G401.6 (cell line): ENCODE measurements around the gene PCDHGC5.

Experiments
- FAIRE-seq: peaks from 2 replicates; lab custom pipeline; 2012; peaks lifted over from hg19 to GRCh38; lab: Jason Lieb, UNC

PCDHGC5 gene

GRCh38 chr5:141513627-141514329, 24.9 kb downstream of the PCDHGC5 start:
- FAIRE-seq, result no peak

GRCh38 chr5:141514330-141515133, 25.7 kb downstream of the PCDHGC5 start:
- FAIRE-seq, result no peak

GRCh38 chr5:141515141-141515540, 26.3 kb downstream of the PCDHGC5 start:
- no peak for FAIRE-seq

DNA sequence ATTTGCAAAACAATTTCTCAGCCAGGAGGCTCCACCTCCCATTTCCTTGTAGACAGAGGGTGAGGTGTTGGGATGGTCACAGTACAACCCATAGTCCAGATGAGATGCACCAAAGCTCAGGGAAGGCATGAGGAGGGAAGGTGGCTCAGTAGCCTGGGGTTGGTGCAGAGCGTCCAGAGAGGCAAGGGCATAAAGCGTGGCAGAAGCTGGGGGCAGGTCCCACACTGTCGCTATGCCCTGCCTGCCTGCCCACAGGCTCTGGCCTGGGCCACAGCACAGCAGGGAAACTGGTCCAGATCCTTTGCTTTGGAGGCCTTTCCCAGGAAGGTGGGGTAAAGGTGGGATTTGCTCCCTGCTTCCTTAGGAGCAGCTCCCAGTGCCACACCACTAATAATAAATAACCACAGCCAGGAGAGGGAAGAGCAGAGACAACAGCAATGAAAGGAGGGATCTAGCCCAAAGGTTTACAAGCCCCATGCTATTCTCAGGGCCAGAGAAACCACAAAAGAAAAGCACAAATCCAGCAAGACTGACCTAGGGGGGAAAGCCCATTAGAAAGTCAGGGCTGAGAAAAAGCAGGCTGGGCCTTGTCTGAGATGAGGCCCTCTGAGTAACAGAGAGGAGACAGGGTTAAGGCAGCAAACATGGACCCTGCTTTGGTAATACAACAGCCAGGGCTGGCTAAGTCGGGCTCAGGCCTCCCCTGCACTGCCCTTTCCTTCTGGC, 27.2 kb downstream of the PCDHGC5 start:
- no peak for FAIRE-seq

DNA sequence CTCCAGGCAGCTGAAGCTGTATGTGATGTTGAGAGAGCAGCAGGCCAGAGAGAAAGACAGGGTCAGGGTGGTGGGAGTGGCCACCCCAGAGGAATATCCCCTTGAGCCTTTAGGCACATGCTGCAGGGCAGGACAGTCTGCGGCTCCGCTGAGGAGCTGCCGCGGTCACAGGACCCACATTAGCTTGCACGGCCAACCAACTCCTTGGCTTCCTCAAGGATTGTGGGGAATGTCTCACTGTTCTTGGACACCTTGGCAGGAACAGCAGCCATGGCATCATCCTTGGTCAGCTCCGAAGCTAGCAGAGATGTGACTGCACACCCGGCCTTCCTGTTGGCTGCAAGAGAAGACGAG, 27.8 kb downstream of the PCDHGC5 start:
- no peak for FAIRE-seq

GRCh38 chr5:141517312-141517711, 28.4 kb downstream of the PCDHGC5 start:
- FAIRE-seq, result no peak

- no peak for FAIRE-seq
These were observed 29.2 kb downstream of the PCDHGC5 start for GRCh38 chr5:141517880-141518617.

DNA sequence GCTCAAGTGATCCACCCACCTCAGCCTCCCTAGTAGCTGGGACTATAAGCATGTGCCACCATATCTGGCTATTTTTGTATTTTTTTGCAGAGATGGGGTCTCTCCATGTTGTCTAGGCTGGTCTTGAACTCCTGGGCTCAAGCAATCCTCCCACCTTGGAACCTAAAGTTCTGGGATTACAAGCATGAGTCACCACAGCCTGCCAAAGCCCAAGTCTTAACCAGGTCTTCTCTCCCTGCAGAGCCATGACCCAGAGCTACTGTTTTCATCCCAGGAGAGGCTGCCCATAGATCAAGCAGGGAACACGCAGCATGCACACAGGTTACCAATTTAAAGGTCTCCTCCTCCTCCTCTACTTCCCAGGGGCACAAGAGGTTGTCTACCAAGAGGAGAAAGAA, 29.7 kb downstream of the PCDHGC5 start:
- FAIRE-seq, result no peak

DNA sequence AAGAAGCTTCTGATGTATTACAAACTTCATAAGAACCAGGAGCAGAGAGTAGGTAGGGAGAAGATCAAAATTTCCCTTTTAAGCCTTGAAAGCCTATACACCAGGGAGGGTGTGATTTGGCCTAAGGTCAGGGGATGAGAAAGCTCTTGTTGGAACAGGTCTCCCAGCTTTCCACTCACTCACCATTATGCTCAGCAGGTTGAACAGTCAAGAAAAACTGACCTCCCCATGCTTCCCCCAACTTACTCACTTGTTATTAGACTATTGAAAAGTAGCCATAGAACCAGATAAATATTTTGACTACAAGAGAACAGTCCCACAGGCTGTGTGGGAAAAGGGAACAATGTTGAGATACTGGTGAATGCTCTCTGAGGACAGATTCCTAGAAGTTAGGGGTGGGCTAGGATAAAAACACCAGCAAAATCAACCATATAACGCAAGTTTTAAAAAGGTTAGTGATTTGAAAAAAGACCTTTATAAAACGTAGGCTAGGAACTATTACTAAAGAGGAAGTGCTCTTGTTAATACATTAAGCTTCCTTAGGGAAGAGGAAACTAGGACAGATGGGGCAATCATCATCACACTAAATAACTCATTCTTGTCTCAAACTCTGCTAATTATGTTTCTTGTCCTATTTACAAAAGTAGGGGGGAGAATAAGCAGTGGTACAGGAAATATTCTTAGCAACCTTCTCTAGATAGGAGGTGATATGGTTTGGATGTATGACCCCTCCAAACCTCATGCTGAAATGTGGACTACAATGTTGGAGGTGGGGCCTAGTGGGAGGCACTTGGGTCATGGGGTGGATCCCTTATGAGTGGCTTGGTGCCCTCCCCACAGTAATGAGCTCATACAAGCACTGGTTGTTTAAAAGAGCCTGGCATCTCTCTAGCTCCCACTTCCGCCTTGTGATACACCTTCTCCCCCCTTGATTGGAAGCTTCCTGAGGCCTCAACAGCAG, 31.0 kb downstream of the PCDHGC5 start:
- FAIRE-seq, result no peak

DNA sequence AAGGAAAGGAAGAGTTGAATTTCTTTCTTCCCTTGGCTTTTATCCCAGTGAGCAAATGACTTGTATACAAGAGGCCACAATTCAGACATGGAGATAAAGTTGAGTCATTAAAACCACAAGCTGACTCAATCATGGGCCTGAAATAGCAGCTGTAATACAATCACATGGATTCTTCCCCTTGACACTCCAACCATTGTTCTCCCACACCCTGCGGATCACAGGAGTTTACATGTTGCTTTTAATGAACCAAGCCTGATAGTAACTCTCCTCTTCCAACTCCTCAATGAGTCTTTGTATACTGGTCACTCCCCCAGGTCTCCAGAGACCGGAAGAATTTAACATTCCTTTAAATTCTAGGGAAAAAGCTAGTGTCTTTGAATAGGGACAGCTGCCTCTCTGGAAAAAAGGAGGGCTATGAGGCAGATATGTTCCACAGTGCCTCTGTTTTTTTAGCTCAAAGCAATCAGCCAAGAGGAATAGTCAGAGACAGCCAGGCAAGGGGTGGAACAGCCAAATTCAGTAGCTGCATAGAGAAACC, 32.4 kb downstream of the PCDHGC5 start:
- no peak for FAIRE-seq

GRCh38 chr5:141522301-141522700, 33.4 kb downstream of the PCDHGC5 start:
- FAIRE-seq, result no peak

DNA sequence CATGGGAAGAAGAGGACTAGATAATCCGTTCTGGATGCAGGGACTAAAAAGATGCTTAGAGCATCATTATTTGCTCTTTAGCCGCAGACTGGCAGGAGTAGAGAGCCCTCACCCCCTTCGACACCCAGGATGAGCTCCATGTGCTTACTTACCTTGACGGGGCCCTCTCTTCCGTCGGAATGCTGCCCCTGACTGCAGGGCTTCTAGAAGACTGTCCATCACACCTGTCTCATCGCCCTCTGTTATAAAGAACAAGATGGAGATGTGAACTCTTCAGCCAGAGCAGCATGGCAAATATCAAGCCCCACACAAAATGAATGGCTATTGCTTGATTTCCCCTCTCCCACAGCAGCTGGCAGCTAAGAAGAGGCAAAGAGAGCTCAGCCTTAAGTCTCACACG, 35.1 kb downstream of the PCDHGC5 start:
- FAIRE-seq, result no peak

- peak; percentile 97 for FAIRE-seq
These were observed 36.0 kb downstream of the PCDHGC5 start for GRCh38 chr5:141524604-141525597.

GRCh38 chr5:141525653-141526052, 36.8 kb downstream of the PCDHGC5 start:
- no peak for FAIRE-seq

DNA sequence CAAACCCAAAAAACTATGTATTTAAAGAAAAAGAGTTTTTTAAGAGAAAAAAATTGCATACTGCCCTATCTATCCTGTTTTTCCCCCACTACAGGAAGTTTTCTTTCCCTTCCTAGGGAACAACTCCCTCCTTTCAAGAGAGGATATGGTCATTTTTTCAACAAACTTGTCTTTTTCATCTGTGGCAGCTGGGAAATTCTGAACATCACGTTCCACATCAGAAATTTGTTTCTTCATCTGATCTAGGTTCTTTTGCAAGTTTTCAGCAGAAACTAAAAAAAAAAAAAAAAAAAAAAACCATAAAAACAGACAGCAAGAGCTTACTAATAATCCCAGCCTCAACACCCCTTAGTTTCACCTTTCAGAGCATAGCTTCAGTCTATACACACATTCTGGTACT, 38.5 kb downstream of the PCDHGC5 start:
- no peak for FAIRE-seq

DNA sequence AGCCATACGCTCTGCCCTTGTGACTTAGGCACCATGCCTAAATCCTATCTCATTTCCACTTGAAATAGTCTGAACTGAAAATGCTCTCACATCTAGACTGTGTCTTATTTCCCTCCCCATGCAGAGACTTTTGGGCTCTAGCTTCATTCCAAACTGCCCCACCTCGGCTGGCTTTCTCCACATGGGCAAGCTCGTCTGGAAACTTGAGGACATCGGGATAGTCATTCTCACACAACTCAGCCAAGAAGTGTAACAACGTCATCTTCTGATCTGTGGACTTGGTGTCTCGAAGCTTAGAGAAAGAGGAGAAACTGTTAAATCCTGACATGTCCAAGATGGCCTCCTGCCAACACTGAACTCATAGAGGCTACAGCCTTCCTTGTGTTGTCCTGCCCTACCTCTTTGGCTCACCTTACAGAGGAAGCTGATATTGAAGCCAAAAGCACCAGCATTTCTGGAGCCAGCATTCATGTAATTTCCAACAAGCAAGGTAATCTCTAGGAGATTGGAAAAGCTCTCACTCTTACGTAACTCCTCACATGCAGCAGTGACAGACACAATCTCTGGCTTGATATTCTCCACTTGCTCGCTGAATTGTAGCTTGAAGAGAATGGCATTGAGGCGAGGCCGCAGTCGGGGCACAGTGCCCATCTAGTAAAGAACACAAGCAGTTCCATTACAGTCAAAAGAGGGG, 39.6 kb downstream of the PCDHGC5 start:
- FAIRE-seq, result no peak

DNA sequence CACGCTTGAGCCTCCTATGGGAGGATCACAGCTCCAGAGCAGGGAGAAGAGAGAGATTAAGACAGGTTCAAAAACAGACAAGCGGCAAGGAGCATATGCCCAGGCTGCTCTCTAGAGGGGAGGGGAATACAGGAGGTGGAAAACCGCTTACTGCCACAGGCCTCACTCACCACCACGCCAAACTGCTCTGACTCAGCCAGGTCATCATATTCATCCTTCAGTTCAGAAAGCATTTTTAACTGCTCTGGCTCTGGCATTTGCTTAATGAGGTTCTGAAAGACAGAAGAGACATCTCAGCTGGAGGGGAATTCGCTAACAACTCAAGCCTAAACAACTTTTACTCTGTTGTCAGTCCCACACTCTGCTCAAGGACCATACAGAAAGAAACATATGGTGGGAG, 40.1 kb downstream of the PCDHGC5 start:
- no peak for FAIRE-seq

- FAIRE-seq, result no peak
These were observed 41.0 kb downstream of the PCDHGC5 start for GRCh38 chr5:141529873-141530272.

DNA sequence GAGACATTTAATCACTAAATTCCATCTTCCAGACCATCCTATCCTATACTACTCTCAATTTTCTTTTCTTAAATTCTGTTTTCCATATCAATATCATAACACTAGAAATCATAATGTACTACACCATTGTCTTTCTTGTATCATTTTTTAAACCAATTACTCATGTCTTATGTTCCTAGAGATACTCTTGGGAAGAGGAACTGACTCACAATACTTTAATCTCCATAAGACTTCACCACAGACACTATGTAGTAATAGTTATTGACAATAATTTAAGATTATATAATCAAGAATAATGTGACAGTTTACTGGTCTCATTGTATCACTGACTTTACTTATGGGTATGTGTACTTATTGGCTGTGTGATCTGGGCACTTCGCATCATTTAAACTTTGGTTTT, 43.8 kb downstream of the PCDHGC5 start:
- FAIRE-seq, result no peak
